NCI-H510A treated with DMSO at 0.1 percent for 48 hours (cell line): ENCODE data around the gene DOCK10.
"Not testable (repeated sequence)": the region's sequence is repeated elsewhere in the genome, so short reads cannot be mapped to it uniquely, and the experiment has no call there.

Source experiments
- DNase-seq: peaks from one replicate; lab custom pipeline; 2025; lab: John Stamatoyannopoulos, UW

Gene DOCK10

GRCh38 chr2:225041851-225042799 lies at the start of gene DOCK10:
Gene DOCK10 (minus strand): TSS chr2:225042468. CDS start chr2:225042374, 94 bp downstream.
- no peak for DNase-seq

- no peak for DNase-seq
Measured at GRCh38 chr2:225091336-225091735, 49.1 kb upstream of the DOCK10 start.

- no peak for DNase-seq
Measured at GRCh38 chr2:225090746-225091145, 48.5 kb upstream of the DOCK10 start.

- DNase-seq: no peak
Measured at GRCh38 chr2:225086915-225087314, 44.6 kb upstream of the DOCK10 start.

GRCh38 chr2:225086439-225086838 lies 44.2 kb upstream of the DOCK10 start:
- no peak for DNase-seq

GRCh38 chr2:225083276-225083675 lies 41.0 kb upstream of the DOCK10 start:
- DNase-seq: no peak

GRCh38 chr2:225076125-225076524 lies 33.9 kb upstream of the DOCK10 start:
- DNase-seq: no peak

- no peak for DNase-seq
Measured at GRCh38 chr2:225074919-225075681, 32.8 kb upstream of the DOCK10 start.

- DNase-seq: no peak
Measured at GRCh38 chr2:225074366-225074765, 32.1 kb upstream of the DOCK10 start.

GRCh38 chr2:225073198-225073597 lies 30.9 kb upstream of the DOCK10 start:
- no peak for DNase-seq

GRCh38 chr2:225072444-225072843 lies 30.2 kb upstream of the DOCK10 start:
- DNase-seq: no peak

GRCh38 chr2:225070811-225071210 lies 28.5 kb upstream of the DOCK10 start:
- DNase-seq: no peak

GRCh38 chr2:225069966-225070365 lies 27.7 kb upstream of the DOCK10 start:
- no peak for DNase-seq

GRCh38 chr2:225069477-225069876 lies 27.2 kb upstream of the DOCK10 start:
- no peak for DNase-seq

- DNase-seq: no peak
Measured at GRCh38 chr2:225065882-225066281, 23.6 kb upstream of the DOCK10 start.

- DNase-seq: no peak
Measured at GRCh38 chr2:225064928-225065327, 22.7 kb upstream of the DOCK10 start.

GRCh38 chr2:225064362-225064761 lies 22.1 kb upstream of the DOCK10 start:
- no peak for DNase-seq

- no peak for DNase-seq
Measured at GRCh38 chr2:225056330-225057073, 14.2 kb upstream of the DOCK10 start.

- DNase-seq: no peak
Measured at GRCh38 chr2:225055714-225056113, 13.4 kb upstream of the DOCK10 start.

- DNase-seq: no peak
Measured at GRCh38 chr2:225052703-225053102, 10.4 kb upstream of the DOCK10 start.

GRCh38 chr2:225047502-225047901 lies 5.2 kb upstream of the DOCK10 start:
- not testable (repeated sequence) for DNase-seq

- DNase-seq: no peak
Measured at GRCh38 chr2:225042800-225043167, 516 bp upstream of the DOCK10 start.
